Stimulated activated CD4-positive, alpha-beta T cell treated with anti-CD3 and anti-CD28 coated beads, TNF-alpha, amount 100 ng/mL, for 48 hours (primary cell): Measurements from ENCODE around the gene B3GALT6.
"Not testable (repeated sequence)": the region's sequence is repeated elsewhere in the genome, so short reads cannot be mapped to it uniquely, and the experiment has no call there.

Source experiments
- DNase-seq, 3 donors: peaks; one replicate each; pipeline ENCODE4 v3.0.0-alpha.2; 2020; ENCODE audit warnings: low read depth in 3 of 3

B3GALT6 gene

DNA sequence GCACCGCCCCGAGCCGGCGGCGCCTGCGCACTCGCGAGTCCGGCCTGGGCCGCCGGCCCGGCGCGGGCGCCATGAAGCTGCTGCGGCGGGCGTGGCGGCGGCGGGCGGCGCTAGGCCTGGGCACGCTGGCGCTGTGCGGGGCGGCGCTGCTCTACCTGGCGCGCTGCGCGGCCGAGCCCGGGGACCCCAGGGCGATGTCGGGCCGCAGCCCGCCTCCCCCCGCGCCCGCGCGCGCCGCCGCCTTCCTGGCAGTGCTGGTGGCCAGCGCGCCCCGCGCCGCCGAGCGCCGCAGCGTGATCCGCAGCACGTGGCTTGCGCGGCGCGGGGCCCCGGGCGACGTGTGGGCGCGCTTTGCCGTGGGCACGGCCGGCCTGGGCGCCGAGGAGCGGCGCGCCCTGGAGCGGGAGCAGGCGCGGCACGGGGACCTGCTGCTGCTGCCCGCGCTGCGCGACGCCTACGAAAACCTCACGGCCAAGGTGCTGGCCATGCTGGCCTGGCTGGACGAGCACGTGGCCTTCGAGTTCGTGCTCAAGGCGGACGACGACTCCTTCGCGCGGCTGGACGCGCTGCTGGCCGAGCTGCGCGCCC is at the start of gene B3GALT6:
B3GALT6 (plus strand) TSS at position 30 of the 588 bp plus-strand sequence; CDS start at position 72, 42 bp downstream.
- DNase-seq: no peak

- no peak for DNase-seq
Measured at GRCh38 chr1:1182491-1183220, 49.4 kb upstream of the B3GALT6 start.

GRCh38 chr1:1183221-1183747 is 48.8 kb upstream of the B3GALT6 start:
- DNase-seq: no peak

GRCh38 chr1:1183833-1184775 is 47.9 kb upstream of the B3GALT6 start:
- no peak for DNase-seq

GRCh38 chr1:1185101-1185765 is 46.8 kb upstream of the B3GALT6 start:
- DNase-seq: no peak

DNA sequence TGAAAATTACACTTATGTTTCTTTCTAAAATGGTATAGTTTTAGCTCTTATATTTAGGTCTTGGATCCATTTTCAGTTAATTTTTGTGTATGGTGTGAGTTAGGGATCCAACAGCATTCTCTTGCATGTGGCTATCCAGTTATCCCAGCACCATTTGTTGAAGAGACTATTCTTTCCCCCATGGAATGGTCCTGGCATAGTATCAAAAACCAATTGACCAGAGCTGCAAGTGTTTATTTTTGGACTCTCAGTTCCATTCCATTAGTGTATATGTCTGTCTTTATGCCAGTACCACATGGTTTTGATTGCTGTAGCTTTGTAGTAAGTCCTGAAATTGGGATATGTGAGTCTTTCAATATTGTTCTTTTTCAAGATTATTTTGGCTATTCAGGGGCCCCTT is 44.1 kb upstream of the B3GALT6 start:
- DNase-seq: no peak

GRCh38 chr1:1189111-1189510 is 42.9 kb upstream of the B3GALT6 start:
- no peak for DNase-seq

DNA sequence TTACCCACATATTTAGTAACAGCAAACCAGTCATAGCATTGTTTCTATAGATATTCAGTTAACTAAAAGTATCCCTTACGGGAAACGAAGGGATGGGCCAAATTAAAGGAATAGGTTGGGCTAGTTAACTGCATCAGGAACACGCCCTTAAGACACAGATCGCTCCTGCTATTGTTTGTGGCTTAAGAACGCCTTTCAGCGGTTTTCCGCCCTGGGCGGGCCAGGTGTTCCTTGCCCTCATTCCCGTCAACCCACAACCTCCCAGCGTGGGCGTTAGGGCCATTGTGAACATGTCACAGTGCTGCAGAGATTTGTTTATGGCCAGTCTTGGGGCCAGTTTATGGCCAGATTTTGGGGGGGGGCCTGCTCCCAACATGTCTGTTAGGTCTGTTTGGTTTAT is 40.3 kb upstream of the B3GALT6 start:
- DNase-seq: no peak

DNA sequence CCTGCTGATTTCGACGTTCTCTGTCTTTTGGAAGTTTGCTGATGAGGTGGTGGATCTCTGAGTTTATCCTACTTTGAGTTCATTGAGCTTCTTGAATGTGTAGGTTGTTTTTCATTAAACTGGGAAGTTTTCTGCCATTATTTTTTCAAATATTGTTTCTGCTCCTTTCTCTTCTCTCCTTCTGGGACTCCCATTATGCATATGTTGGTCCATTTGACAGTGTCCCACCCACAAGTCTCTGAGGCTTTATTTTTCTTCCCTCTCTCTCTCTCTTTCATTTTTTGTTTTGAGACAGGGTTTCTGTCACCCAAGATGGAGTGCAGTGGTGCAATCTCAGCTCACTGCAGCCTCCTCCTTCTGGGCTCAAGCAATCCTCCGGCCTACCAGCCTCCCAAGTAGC is 37.3 kb upstream of the B3GALT6 start:
- DNase-seq: no peak

DNA sequence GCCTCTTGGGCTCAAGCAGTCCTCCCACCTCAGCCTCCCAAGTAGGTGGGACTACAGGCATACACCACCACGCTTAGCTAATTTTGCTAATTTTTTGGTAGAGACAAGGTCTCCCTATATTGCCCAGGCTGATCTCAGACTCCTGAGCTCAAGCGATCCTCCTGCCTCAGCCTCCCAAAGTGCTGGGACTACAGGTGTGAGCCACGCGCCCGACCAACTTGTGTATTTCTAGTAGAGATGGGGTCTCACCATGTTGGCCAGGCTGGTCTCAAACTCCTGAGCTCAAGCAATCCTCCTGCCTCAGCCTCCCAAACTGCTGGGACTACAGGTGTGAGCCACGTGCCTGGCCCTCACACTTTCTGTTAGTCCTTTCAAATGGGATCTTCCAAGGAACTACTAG is 36.3 kb upstream of the B3GALT6 start:
- DNase-seq: not testable (repeated sequence)

- DNase-seq: no peak
Measured at GRCh38 chr1:1196431-1197187, 35.4 kb upstream of the B3GALT6 start.

GRCh38 chr1:1197188-1197500 is 34.9 kb upstream of the B3GALT6 start:
- DNase-seq: no peak

GRCh38 chr1:1197551-1198422 is 34.2 kb upstream of the B3GALT6 start:
- DNase-seq: no peak

DNA sequence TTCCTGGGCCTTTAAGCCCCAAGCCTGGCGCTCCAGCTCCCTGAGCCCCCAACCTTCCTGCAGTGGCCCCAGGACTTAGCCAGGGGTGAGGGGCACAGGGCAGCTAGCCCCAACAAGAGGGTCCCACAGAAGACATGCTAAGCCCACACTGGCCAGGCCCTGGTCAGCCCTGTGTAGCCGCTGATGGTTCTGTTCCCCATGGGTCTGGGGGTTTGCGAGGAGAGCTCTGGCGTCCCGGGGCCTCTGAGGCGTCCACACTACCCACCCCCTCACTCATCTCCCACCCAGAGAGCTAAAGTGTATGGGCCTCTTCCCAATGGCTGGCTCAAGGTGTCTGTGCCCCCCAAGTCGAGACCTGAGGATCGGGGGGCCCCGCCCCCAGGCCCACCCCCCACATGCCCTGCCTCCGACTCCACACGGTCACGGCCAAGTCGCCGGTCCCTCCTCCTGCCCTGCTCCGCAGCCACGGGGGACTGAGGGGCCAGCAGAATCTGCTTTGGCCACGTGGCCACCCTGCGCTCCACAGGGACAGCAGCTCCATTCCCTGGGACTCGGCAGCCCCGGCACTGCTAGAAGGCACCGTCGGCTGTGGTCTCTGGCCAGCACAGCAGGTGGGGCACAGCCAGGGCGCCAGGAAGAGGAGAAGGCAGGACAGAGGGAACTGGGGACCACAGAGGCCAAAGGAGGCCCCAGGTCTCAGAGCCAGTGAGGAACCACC is 33.5 kb upstream of the B3GALT6 start:
- DNase-seq: no peak

- no peak for DNase-seq
Measured at GRCh38 chr1:1199141-1199960, 32.7 kb upstream of the B3GALT6 start.

GRCh38 chr1:1199961-1200875 is 31.8 kb upstream of the B3GALT6 start:
- DNase-seq: no peak
